Neutrophil (primary cell): ENCODE results near the gene CNTNAP5.

Experiments
- H3K27ac ChIP-seq: fragments of 200-600 bp; sonication (generic); 2 replicates; pipeline ENCODE4 v1.5.1; 2016; ENCODE audit warnings: mild to moderate bottlenecking, moderate library complexity
- H3K27me3 ChIP-seq: fragments of 200-600 bp; sonication (generic); 2 replicates; pipeline ENCODE4 v1.6.0; 2016; ENCODE audit warnings: mild to moderate bottlenecking
- H3K36me3 ChIP-seq: fragments of 200-600 bp; sonication (generic); 2 replicates; pipeline ENCODE4 v1.5.1; 2017
- H3K4me1 ChIP-seq, 2 experiments: fragments of 200-600 bp in 1 of 2; sonication (generic) in 1 of 2; 1 replicate in 1 of 2; 2 replicates in 1 of 2; pipeline versions ENCODE4 v1.5.1 to v1.6.1; 2013 to 2016; ENCODE audit warnings: low read depth in 1 of 2, low read length in 1 of 2, mild to moderate bottlenecking in 1 of 2, moderate library complexity in 1 of 2; ENCODE audit not compliant: control insufficient read depth in 1 of 2, insufficient read depth in 1 of 2
- H3K4me3 ChIP-seq, 2 experiments: fragments of 200-600 bp in 1 of 2; sonication (generic) in 1 of 2; 1 replicate in 1 of 2; 2 replicates in 1 of 2; pipeline ENCODE4 v1.5.1; 2013 to 2016; ENCODE audit warnings: low read depth in 1 of 2, low read length in 1 of 2, mild to moderate bottlenecking in 1 of 2, moderate library complexity in 1 of 2
- H3K9me3 ChIP-seq: fragments of 200-600 bp; sonication (generic); 2 replicates; pipeline ENCODE4 v1.5.1; 2016
- CTCF ChIP-seq: fragments of 200-600 bp; sonication (generic); IDR thresholded peaks from 2 replicates; pipeline ENCODE4 v1.5.1; 2016; ENCODE audit warnings: antibody characterized with exemption

Gene CNTNAP5

GRCh38 chr2:124272261-124272841, 247.3 kb downstream of the CNTNAP5 start:
- Histone ChIP-seq H3K36me3 (no peaks in the 10 kb centered on the region), H3K4me1 (no peaks in the 10 kb centered on the region), H3K27ac (no peak overlapping the region), H3K4me3 (no peak overlapping the region), H3K9me3 (no peaks in the 10 kb centered on the region), H3K27me3 (no peaks in the 10 kb centered on the region)
- TF ChIP-seq CTCF, result no peak

GRCh38 chr2:124281541-124281940, 256.5 kb downstream of the CNTNAP5 start:
- Histone ChIP-seq H3K4me1 (no peaks in the 10 kb centered on the region), H3K27ac (no peak overlapping the region), H3K9me3 (no peaks in the 10 kb centered on the region), H3K27me3 (no peaks in the 10 kb centered on the region), H3K36me3 (no peaks in the 10 kb centered on the region), H3K4me3 (no peak overlapping the region)
- TF ChIP-seq CTCF, result no peak

GRCh38 chr2:124283096-124283495, 258.0 kb downstream of the CNTNAP5 start:
- Histone ChIP-seq H3K27me3 (no peaks in the 10 kb centered on the region), H3K4me3 (no peak overlapping the region), H3K4me1 (no peaks in the 10 kb centered on the region), H3K9me3 (no peaks in the 10 kb centered on the region), H3K36me3 (no peaks in the 10 kb centered on the region), H3K27ac (no peak overlapping the region)
- no peak for TF ChIP-seq CTCF

GRCh38 chr2:124286089-124286783, 261.1 kb downstream of the CNTNAP5 start:
- no peaks in the 10 kb centered on the region for H3K4me1 ChIP-seq
- H3K4me3 ChIP-seq, result no peak overlapping the region
- no peaks in the 10 kb centered on the region for H3K9me3 ChIP-seq
- H3K27ac ChIP-seq, result no peak overlapping the region
- no peaks in the 10 kb centered on the region for H3K36me3 ChIP-seq
- no peak for TF ChIP-seq CTCF
- no peaks in the 10 kb centered on the region for H3K27me3 ChIP-seq

- Histone ChIP-seq H3K4me3 (no peak overlapping the region), H3K36me3 (no peaks in the 10 kb centered on the region), H3K9me3 (no peaks in the 10 kb centered on the region), H3K27me3 (no peaks in the 10 kb centered on the region), H3K4me1 (no peaks in the 10 kb centered on the region), H3K27ac (no peak overlapping the region)
- no peak for TF ChIP-seq CTCF
These were observed 264.0 kb downstream of the CNTNAP5 start for GRCh38 chr2:124289060-124289459.
